Spleen (tissue), 11 donors: Measurements from ENCODE around the gene ETS2. TPM values are rescaled to one million over a fixed set of nuclear protein-coding genes. Genes with fewer than 3 reads are reported as not detected.

ENCODE experiments used
- DNase-seq: peaks from one replicate; pipeline ENCODE4 v3.0.0-alpha.2; 2020
- H3K27ac ChIP-seq, 8 donors: fragments of 200-600 bp; sonication (generic) in 7 of 8; 1 replicate in 4 of 8; 2 replicates in 4 of 8; pipeline versions ENCODE4 v1.5.0 to v1.8.0; 2016 to 2021; ENCODE audit warnings: inconsistent platforms in 4 of 8, mild to moderate bottlenecking in 4 of 8, moderate library complexity in 1 of 8
- H3K27me3 ChIP-seq, 7 donors: fragments of 200-600 bp; sonication (generic) in 6 of 7; replicated peaks in 1 of 7; 1 replicate in 4 of 7; 2 replicates in 3 of 7; pipeline versions ENCODE4 v1.5.0 to v1.8.0; 2016 to 2021; ENCODE audit warnings: inconsistent platforms in 3 of 7, mild to moderate bottlenecking in 1 of 7
- H3K36me3 ChIP-seq, 6 donors: fragments of 200-600 bp; sonication (generic) in 5 of 6; 1 replicate in 4 of 6; 2 replicates in 2 of 6; pipeline versions ENCODE4 v1.5.0 to v1.8.0; 2016 to 2021; ENCODE audit warnings: inconsistent platforms in 2 of 6
- H3K4me1 ChIP-seq, 6 donors: fragments of 200-600 bp; sonication (generic) in 5 of 6; 1 replicate in 3 of 6; 2 replicates in 3 of 6; pipeline versions ENCODE4 v1.5.0 to v1.8.0; 2016 to 2021; ENCODE audit warnings: inconsistent platforms in 3 of 6
- H3K4me3 ChIP-seq, 8 donors: fragments of 200-600 bp; sonication (generic) in 7 of 8; 1 replicate in 4 of 8; 2 replicates in 4 of 8; pipeline versions ENCODE4 v1.5.0 to v1.8.0; 2016 to 2021; ENCODE audit warnings: inconsistent platforms in 4 of 8, mild to moderate bottlenecking in 4 of 8, moderate library complexity in 2 of 8
- H3K9me3 ChIP-seq, 8 donors: fragments of 200-600 bp; sonication (generic) in 7 of 8; 1 replicate in 4 of 8; 2 replicates in 4 of 8; pipeline versions ENCODE4 v1.5.0 to v1.8.0; 2016 to 2021; ENCODE audit warnings: inconsistent platforms in 4 of 8
- CTCF ChIP-seq, 11 experiments: fragments of 200-600 bp in 7 of 11; fragments of 450-650 bp in 4 of 11; sonication (generic) in 4 of 11; IDR thresholded peaks in 8 of 11; conservative IDR thresholded peaks in 3 of 11; 1 replicate in 7 of 11; 2 replicates in 4 of 11; pipeline versions ENCODE4 v1.4.0 to v1.8.0; 2016 to 2021; ENCODE audit warnings: antibody characterized with exemption in 11 of 11, inconsistent platforms in 4 of 11, mild to moderate bottlenecking in 1 of 11
- POLR2A ChIP-seq, 3 donors: fragments of 450-650 bp; IDR thresholded peaks; one replicate each; pipeline ENCODE4 v1.5.1; 2017; ENCODE audit warnings: antibody characterized with exemption in 3 of 3, mild to moderate bottlenecking in 1 of 3
- POLR2AphosphoS5 ChIP-seq, 3 donors: sonication (generic); formaldehyde crosslinking; IDR thresholded peaks; one replicate each; pipeline ENCODE4 v1.5.1; 2017; ENCODE audit warnings: antibody characterized with exemption in 3 of 3
- WGBS, 5 donors: extraction: QIAGEN DNeasy Blood & Tissue Kit in 3 of 5; methylation state at CpG; one replicate each; pipeline versions ENCODE4 v1.1.5 to v1.1.7; 2013 to 2018; 5-methylcytosine and 5-hydroxymethylcytosine counted together
- intact Hi-C: fragments of 100-400 bp; cut with DNase I; formaldehyde crosslinking; loops from one replicate; pipeline ENCODE4 v1.15.0; 2023; ENCODE audit warnings: low total_unique reads
- polyA plus RNA-seq, 3 donors: library from polyadenylated mRNA; stranded (reverse); fragments of 200-250 nt; gene quantifications; one replicate each; pipeline ENCODE4 v1.2.1, GENCODE V29; 2013
- total RNA-seq, 7 donors: library from RNA; depleted of rRNA in 3 of 7; stranded (reverse); fragments of >200 nt in 3 of 7; fragmentation: NEBNext Ultra II Directional in 4 of 7; extraction: Animal tissue kit (Norgen Biotek cat#: 25700) in 4 of 7; gene quantifications; one replicate each; pipeline versions ENCODE4 v1.1.0 to v1.2.1, GENCODE V29; 2016 to 2021
- donor health status: healthy with polysubstance abuse.
- donor health status: DM: no; HTN: no; CAD: no; lungs with moderate emphysema.
- donor health status: DM: no; HTN: no; CAD: no.
- donor health status: Bipolar disorder and iron deficiency.
- donor health status: healthy.
- donor health status: DM: no; HTN: no; CAD: no.
- donor health status: DM: yes; HTN: yes; CAD: no.

The ETS2 gene
- total and polyA plus RNA-seq, 10 donors: 44.4 to 590 (median 349) TPM

- H3K9me3 ChIP-seq: peaks cover 0 to 17% (median 11%) of the 10 kb centered on the region in 8 donors
- peak; percentile 23 to 65 (median 56) for TF ChIP-seq POLR2AphosphoS5 (IDR thresholded peaks at IDR 0.05)
- no peak for TF ChIP-seq POLR2A (IDR thresholded peaks at IDR 0.05)
- no peak overlapping the region for H3K4me3 ChIP-seq
- H3K36me3 ChIP-seq: peaks cover 27 to 84% (median 78%) of the 10 kb centered on the region in 6 donors
- H3K27ac ChIP-seq: peak overlapping the region in 7 of 8 donors; percentile 7 to 64 (median 44)
- H3K27me3 ChIP-seq: no peaks in the 10 kb centered on the region
- intact Hi-C loops: loop anchor here (5.0 kb wide), 1 partner anchor 165 kb away; no protein-coding TSS in a partner anchor
- DNase-seq: no peak
- WGBS, 5 donors: 86 to 94% (median 93%) methylated on average over 9 of the region's 9 CpGs
- peaks cover 0 to 59% (median 22%) of the 10 kb centered on the region in 6 donors for H3K4me1 ChIP-seq
Observed at GRCh38 chr21:38821959-38822682, 16.4 kb downstream of the ETS2 start.

GRCh38 chr21:38822778-38823238 is 17.1 kb downstream of the ETS2 start:
- TF ChIP-seq POLR2A (IDR thresholded peaks at IDR 0.05) (no peak), POLR2AphosphoS5 (IDR thresholded peaks at IDR 0.05) (peak; percentile 72 to 89 (median 74))
- Histone ChIP-seq H3K27me3 (no peaks in the 10 kb centered on the region), H3K36me3 (peaks cover 27 to 77% (median 71%) of the 10 kb centered on the region in 6 donors), H3K4me1 (peaks cover 0 to 53% (median 21%) of the 10 kb centered on the region in 6 donors), H3K9me3 (peaks cover 0 to 24% (median 13%) of the 10 kb centered on the region in 8 donors), H3K4me3 (no peak overlapping the region), H3K27ac (peak overlapping the region in 6 of 8 donors; percentile 31 to 64 (median 47))
- no peak for DNase-seq
- intact Hi-C loops: loop anchor here (5.0 kb wide), 1 partner anchor 164 kb away; no protein-coding TSS in a partner anchor
- 62 to 83% (median 82%) methylated on average over 24 to 26 of the region's 26 CpGs for WGBS, 5 donors

GRCh38 chr21:38823737-38824123 is 18.0 kb downstream of the ETS2 start:
- peaks cover 24 to 68% (median 61%) of the 10 kb centered on the region in 6 donors for H3K36me3 ChIP-seq

GRCh38 chr21:38824124-38824822 is 18.5 kb downstream of the ETS2 start:
- intact Hi-C loops: loop anchor here (5.0 kb wide), 1 partner anchor 163 kb away; no protein-coding TSS in a partner anchor
- Histone ChIP-seq H3K9me3 (peaks cover 0 to 23% (median 13%) of the 10 kb centered on the region in 8 donors), H3K36me3 (peaks cover 21 to 62% (median 56%) of the 10 kb centered on the region in 6 donors), H3K4me3 (no peak overlapping the region), H3K4me1 (peaks cover 0 to 43% (median 19%) of the 10 kb centered on the region in 6 donors), H3K27ac (peak overlapping the region in 7 of 8 donors; percentile 7 to 61 (median 35)), H3K27me3 (no peaks in the 10 kb centered on the region)
- peak in 2 of 3 donors; percentile 58 to 75 for TF ChIP-seq POLR2AphosphoS5 (IDR thresholded peaks at IDR 0.05)
- no peak for TF ChIP-seq POLR2A (IDR thresholded peaks at IDR 0.05)
- TF ChIP-seq CTCF (IDR thresholded peaks at IDR 0.05 in 8 of 11, conservative IDR thresholded peaks at IDR 0.05 in 3 of 11): no peak
- no peak for DNase-seq
- WGBS, 5 donors: 77 to 84% (median 82%) methylated on average over 19 of the region's 19 CpGs

More at GRCh38 chr21:38823737-38824123, 18.0 kb downstream of the ETS2 start:
- Histone ChIP-seq H3K4me1 (peaks cover 0 to 43% (median 19%) of the 10 kb centered on the region in 6 donors), H3K27me3 (no peaks in the 10 kb centered on the region), H3K9me3 (peaks cover 0 to 26% (median 13%) of the 10 kb centered on the region in 8 donors), H3K4me3 (no peak overlapping the region), H3K27ac (peak overlapping the region in 6 of 8 donors; percentile 17 to 61 (median 41))
- TF ChIP-seq CTCF (IDR thresholded peaks at IDR 0.05 in 8 of 11, conservative IDR thresholded peaks at IDR 0.05 in 3 of 11) (no peak), POLR2A (IDR thresholded peaks at IDR 0.05) (no peak), POLR2AphosphoS5 (IDR thresholded peaks at IDR 0.05) (no peak)
- WGBS, 5 donors: 30 to 37% (median 34%) methylated on average over 3 of the region's 3 CpGs
- intact Hi-C loops: loop anchor here (5.0 kb wide), 1 partner anchor 164 kb away; no protein-coding TSS in a partner anchor
- DNase-seq: no peak
